ENCODE data around the gene RNF208.

The RNF208 gene

GRCh38 chr9:137226338-137227053 lies 4.5 kb upstream of the RNF208 start:
- no peak for DNase-seq

GRCh38 chr9:137225699-137226331 lies 3.8 kb upstream of the RNF208 start:
- DNase-seq = no peak

- DNase-seq = peak in 1 of 2 donors; percentile 13
Observed at GRCh38 chr9:137224830-137225694, 3.0 kb upstream of the RNF208 start, which contains the start of gene CYSRT1. CYSRT1 (plus strand) TSS chr9:137225174; CDS start chr9:137225622, 448 bp downstream.

GRCh38 chr9:137223078-137223970 lies 1.3 kb upstream of the RNF208 start:
- DNase-seq = peak; percentile 99 to 100

- DNase-seq = no peak
Observed at GRCh38 chr9:137221506-137222111, 431 bp downstream of the RNF208 start.

GRCh38 chr9:137221095-137221505 lies 940 bp downstream of the RNF208 start:
- no peak for DNase-seq

GRCh38 chr9:137220317-137221094 lies 1.5 kb downstream of the RNF208 start:
- no peak for DNase-seq

- no peak for DNase-seq
Observed at GRCh38 chr9:137219757-137220316, 2.2 kb downstream of the RNF208 start.

- peak in 1 of 2 donors; percentile 33 for DNase-seq
Observed at GRCh38 chr9:137218754-137219271, 3.2 kb downstream of the RNF208 start.

- no peak for DNase-seq
Observed at GRCh38 chr9:137218212-137218753, 3.8 kb downstream of the RNF208 start.

- no peak for DNase-seq
Observed at GRCh38 chr9:137217276-137218211, 4.5 kb downstream of the RNF208 start.

- DNase-seq = no peak
Observed at GRCh38 chr9:137216188-137216965, 5.7 kb downstream of the RNF208 start.

GRCh38 chr9:137215196-137215986 lies 6.6 kb downstream of the RNF208 start:
- no peak for DNase-seq

GRCh38 chr9:137214620-137215019 lies 7.4 kb downstream of the RNF208 start:
- DNase-seq = no peak

- no peak for DNase-seq
Observed at GRCh38 chr9:137213160-137214060, 8.6 kb downstream of the RNF208 start.

- no peak for DNase-seq
Observed at GRCh38 chr9:137212520-137212919, 9.5 kb downstream of the RNF208 start.
